HepG2 (cell line): Measurements from ENCODE around the gene MRPL2. TPM values are rescaled to one million over a fixed set of nuclear protein-coding genes. Genes with fewer than 3 reads are reported as not detected.

Source experiments
- ATF5 ChIP-seq: sonication (generic); formaldehyde crosslinking; IDR thresholded peaks from 2 replicates; pipeline ENCODE4 v1.4.0; 2020; ENCODE audit warnings: mild to moderate bottlenecking, low read depth, missing genetic modification reagents
- CSRNP1 ChIP-seq: sonication (generic); formaldehyde crosslinking; IDR thresholded peaks from 2 replicates; pipeline ENCODE4 v1.8.1; 2023; ENCODE audit warnings: mild to moderate bottlenecking, missing genetic modification reagents
- HOXA9 ChIP-seq: sonication (generic); formaldehyde crosslinking; IDR thresholded peaks from 2 replicates; pipeline ENCODE4 v1.8.1; 2022; ENCODE audit warnings: missing genetic modification reagents, mild to moderate bottlenecking, moderate library complexity, borderline replicate concordance
- KLF9 ChIP-seq: IDR thresholded peaks from 2 replicates; pipeline ENCODE4 v1.6.1; 2016; ENCODE audit warnings: low read depth
- MTF1 ChIP-seq: sonication (generic); formaldehyde crosslinking; IDR thresholded peaks from 2 replicates; pipeline ENCODE4 v1.5.0; 2020; ENCODE audit warnings: missing genetic modification reagents
- NCOR1 ChIP-seq: fragments of 200-600 bp; sonication (generic); IDR thresholded peaks from 2 replicates; pipeline ENCODE4 v1.7.0; 2017; ENCODE audit warnings: antibody characterized with exemption, low read length, borderline replicate concordance
- NR2F6 ChIP-seq, 2 experiments: IDR thresholded peaks; 2 replicates each; pipeline ENCODE4 v1.6.1; 2016; ENCODE audit warnings: antibody characterized with exemption in 1 of 2, mild to moderate bottlenecking in 1 of 2
- ZBTB34 ChIP-seq: sonication (generic); formaldehyde crosslinking; IDR thresholded peaks from 2 replicates; pipeline ENCODE4 v1.8.0; 2022; ENCODE audit warnings: mild to moderate bottlenecking, missing genetic modification reagents
- ZNF225 ChIP-seq: sonication (generic); formaldehyde crosslinking; IDR thresholded peaks from 2 replicates; pipeline ENCODE4 v1.4.0; 2020; ENCODE audit warnings: mild to moderate bottlenecking, missing genetic modification reagents
- ZNF292 ChIP-seq: sonication (generic); formaldehyde crosslinking; IDR thresholded peaks from 2 replicates; pipeline ENCODE4 v1.8.1; 2022; ENCODE audit warnings: mild to moderate bottlenecking, low read depth, missing genetic modification reagents, borderline replicate concordance
- ZNF781 ChIP-seq: sonication (generic); formaldehyde crosslinking; IDR thresholded peaks from 2 replicates; pipeline ENCODE4 v1.5.1; 2020; ENCODE audit warnings: borderline replicate concordance, mild to moderate bottlenecking, missing genetic modification reagents; ENCODE audit errors: not compliant biosample characterization
- ZNF792 ChIP-seq: IDR thresholded peaks from 2 replicates; pipeline ENCODE4 v1.6.1; 2016
- ZNF850 ChIP-seq: sonication (generic); formaldehyde crosslinking; conservative IDR thresholded peaks from 2 replicates; pipeline ENCODE4 v1.9.0; 2021; ENCODE audit warnings: mild to moderate bottlenecking, missing genetic modification reagents
- polyA plus RNA-seq, 8 experiments: library from polyadenylated mRNA; depleted of rRNA in 3 of 8; stranded (reverse) in 7 of 8; unstranded in 1 of 8; fragments of >200 nt; fragmentation: Illumina TruSeq in 4 of 8; extraction: Trizol in 4 of 8; gene quantifications; 2 replicates each; pipeline versions ENCODE4 v1.2.1 to v1.2.3, GENCODE V29; 2011 to 2016; ENCODE audit warnings: low read depth in 4 of 8, missing spikeins in 1 of 8, mixed read lengths in 1 of 8; ENCODE audit not compliant: insufficient read depth in 1 of 8
- total RNA-seq, 5 experiments: library from RNA; depleted of rRNA; stranded (reverse); fragments of >200 nt; fragmentation: Illumina TruSeq; extraction: Trizol; gene quantifications; 2 replicates each; pipeline ENCODE4 v1.2.3, GENCODE V29; 2016; ENCODE audit warnings: low read depth in 1 of 5
- TF ChIP-seq, protein P1 (sequence below): sonication (generic); formaldehyde crosslinking; IDR thresholded peaks from 2 replicates; pipeline ENCODE4 v1.4.0; 2020; ENCODE audit warnings: mild to moderate bottlenecking, missing genetic modification reagents, borderline replicate concordance
- TF ChIP-seq, protein P2 (sequence below): sonication (generic); formaldehyde crosslinking; IDR thresholded peaks from 2 replicates; pipeline ENCODE4 v1.4.0; 2020; ENCODE audit warnings: missing genetic modification reagents, borderline replicate concordance

MRPL2 gene
- total and polyA plus RNA-seq, 2 of the 13 experiments (the other 11 are each of a cell fraction or from before 2014, with no cell fraction given) = 56.8 to 65.6 TPM

GRCh38 chr6:43060034-43060754 lies 960 bp upstream of the MRPL2 start (continued):
- TF ChIP-seq, protein P1, sequence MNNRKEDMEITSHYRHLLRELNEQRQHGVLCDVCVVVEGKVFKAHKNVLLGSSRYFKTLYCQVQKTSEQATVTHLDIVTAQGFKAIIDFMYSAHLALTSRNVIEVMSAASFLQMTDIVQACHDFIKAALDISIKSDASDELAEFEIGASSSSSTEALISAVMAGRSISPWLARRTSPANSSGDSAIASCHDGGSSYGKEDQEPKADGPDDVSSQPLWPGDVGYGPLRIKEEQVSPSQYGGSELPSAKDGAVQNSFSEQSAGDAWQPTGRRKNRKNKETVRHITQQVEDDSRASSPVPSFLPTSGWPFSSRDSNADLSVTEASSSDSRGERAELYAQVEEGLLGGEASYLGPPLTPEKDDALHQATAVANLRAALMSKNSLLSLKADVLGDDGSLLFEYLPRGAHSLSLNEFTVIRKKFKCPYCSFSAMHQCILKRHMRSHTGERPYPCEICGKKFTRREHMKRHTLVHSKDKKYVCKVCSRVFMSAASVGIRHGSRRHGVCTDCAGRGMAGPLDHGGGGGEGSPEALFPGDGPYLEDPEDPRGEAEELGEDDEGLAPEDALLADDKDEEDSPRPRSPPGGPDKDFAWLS (CRISPR knock-in tag) = no peak
- peak; percentile 71; the same call in 1 of the 2 replicates for TF ChIP-seq ZNF292 (CRISPR knock-in tag)
- TF ChIP-seq ZBTB34 = peak; percentile 79; the same call in 1 of the 2 replicates
- TF ChIP-seq, protein P2, sequence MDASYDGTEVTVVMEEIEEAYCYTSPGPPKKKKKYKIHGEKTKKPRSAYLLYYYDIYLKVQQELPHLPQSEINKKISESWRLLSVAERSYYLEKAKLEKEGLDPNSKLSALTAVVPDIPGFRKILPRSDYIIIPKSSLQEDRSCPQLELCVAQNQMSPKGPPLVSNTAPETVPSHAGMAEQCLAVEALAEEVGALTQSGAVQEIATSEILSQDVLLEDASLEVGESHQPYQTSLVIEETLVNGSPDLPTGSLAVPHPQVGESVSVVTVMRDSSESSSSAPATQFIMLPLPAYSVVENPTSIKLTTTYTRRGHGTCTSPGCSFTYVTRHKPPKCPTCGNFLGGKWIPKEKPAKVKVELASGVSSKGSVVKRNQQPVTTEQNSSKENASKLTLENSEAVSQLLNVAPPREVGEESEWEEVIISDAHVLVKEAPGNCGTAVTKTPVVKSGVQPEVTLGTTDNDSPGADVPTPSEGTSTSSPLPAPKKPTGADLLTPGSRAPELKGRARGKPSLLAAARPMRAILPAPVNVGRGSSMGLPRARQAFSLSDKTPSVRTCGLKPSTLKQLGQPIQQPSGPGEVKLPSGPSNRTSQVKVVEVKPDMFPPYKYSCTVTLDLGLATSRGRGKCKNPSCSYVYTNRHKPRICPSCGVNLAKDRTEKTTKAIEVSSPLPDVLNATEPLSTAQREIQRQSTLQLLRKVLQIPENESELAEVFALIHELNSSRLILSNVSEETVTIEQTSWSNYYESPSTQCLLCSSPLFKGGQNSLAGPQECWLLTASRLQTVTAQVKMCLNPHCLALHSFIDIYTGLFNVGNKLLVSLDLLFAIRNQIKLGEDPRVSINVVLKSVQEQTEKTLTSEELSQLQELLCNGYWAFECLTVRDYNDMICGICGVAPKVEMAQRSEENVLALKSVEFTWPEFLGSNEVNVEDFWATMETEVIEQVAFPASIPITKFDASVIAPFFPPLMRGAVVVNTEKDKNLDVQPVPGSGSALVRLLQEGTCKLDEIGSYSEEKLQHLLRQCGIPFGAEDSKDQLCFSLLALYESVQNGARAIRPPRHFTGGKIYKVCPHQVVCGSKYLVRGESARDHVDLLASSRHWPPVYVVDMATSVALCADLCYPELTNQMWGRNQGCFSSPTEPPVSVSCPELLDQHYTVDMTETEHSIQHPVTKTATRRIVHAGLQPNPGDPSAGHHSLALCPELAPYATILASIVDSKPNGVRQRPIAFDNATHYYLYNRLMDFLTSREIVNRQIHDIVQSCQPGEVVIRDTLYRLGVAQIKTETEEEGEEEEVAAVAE (CRISPR knock-in tag) = peak; percentile 35; the same call in 1 of the 2 replicates
- peak; percentile 64; the same call in 1 of the 2 replicates for TF ChIP-seq ZNF225 (CRISPR knock-in tag)
- TF ChIP-seq KLF9 (CRISPR knock-in tag) = 0 out of 2 replicates have a peak, but pooled peaks have one; percentile 15
- TF ChIP-seq MTF1 (CRISPR knock-in tag) = no peak
- peak; percentile 65; the same call in 1 of the 2 replicates for TF ChIP-seq ZNF792 (CRISPR knock-in tag)
- no peak for TF ChIP-seq ATF5 (CRISPR knock-in tag)
- TF ChIP-seq HOXA9 = no peak
- peak; percentile 58; the same call in 1 of the 2 replicates for TF ChIP-seq ZNF850 (CRISPR knock-in tag)
- peak; percentile 44 for TF ChIP-seq NR2F6 (IDR thresholded peaks at IDR 0.05)
- peak; percentile 80 for TF ChIP-seq NR2F6 (CRISPR knock-in tag; IDR thresholded peaks at IDR 0.05)
- peak; percentile 84 for TF ChIP-seq ZNF781 (CRISPR knock-in tag)
- peak; percentile 78; the same call in 1 of the 2 replicates for TF ChIP-seq CSRNP1 (CRISPR knock-in tag)
- TF ChIP-seq NCOR1 = peak; percentile 72; the same call in 1 of the 2 replicates
